ENCODE measurements around the gene HLA-DOA. TPM values are rescaled to one million over a fixed set of nuclear protein-coding genes. Genes with fewer than 3 reads are reported as not detected.

The HLA-DOA gene
- total RNA-seq, 1 experiment from 2014 or later = 0.14 TPM

DNA sequence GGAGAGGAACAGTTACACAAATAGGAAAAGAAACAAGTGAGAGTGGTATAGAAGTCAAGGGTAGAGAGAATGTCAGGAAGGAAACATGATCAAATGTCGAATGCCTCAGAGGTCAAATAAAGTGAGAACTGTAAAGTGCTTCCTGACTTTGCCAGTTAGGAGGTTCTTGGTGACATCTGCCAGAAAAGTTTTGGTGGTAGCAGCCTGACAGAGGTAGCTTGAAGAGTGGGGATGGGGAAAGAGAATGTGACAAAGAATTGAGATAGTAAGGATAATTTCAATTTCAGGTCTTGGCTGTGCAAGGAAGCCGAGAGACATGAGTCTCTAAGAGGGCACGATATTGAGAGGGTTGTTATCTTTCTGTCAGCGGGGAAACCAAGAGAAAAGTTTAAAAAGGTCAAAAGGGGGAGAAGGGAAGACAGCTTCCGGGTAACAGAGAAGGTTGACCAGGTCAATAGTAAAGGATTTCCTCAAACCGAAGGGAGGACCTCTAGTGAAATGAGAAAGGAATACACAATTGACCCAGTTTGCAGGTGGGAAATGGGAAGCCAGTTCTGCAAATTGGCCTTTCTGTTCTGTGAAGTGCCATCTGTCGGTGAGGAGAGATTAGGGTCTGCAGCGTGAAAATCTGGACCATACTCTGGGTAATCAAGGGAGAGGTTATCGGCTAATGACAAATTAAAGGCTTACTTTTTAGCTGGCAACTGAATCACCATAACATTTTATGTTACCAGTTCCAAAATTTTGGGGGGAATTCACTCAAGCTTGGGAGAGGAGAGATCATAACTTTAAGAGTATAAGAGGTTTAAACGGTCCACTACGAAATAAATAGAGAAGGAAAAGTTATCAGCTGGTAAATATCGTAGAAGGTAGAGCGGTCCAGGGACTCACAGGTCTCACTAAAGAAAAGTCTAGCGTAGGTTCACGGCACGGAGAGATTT, 42.0 kb downstream of the HLA-DOA start:
- peak; percentile 73 for DNase-seq (ENCODE audit: low spot score)

DNA sequence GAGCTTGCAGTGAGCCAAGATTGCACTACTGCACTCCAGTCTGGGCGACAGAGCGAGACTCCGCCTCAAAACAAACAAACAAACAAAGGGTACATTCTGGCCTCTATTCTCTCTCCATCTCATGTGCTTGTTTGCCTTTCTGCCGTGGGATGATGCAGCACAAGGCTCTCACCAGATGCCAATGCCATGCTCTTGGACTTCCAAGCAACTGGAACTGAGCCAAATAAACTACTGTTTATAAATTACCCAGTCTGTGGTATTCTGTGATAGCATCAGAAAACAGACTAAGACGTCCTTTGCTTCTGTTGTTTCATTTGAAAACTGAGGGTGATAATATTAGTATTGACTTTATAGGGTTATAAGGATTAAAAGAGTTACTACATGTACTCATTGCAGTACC, 44.6 kb downstream of the HLA-DOA start:
- peak; percentile 61 for DNase-seq (ENCODE audit: low spot score)

DNA sequence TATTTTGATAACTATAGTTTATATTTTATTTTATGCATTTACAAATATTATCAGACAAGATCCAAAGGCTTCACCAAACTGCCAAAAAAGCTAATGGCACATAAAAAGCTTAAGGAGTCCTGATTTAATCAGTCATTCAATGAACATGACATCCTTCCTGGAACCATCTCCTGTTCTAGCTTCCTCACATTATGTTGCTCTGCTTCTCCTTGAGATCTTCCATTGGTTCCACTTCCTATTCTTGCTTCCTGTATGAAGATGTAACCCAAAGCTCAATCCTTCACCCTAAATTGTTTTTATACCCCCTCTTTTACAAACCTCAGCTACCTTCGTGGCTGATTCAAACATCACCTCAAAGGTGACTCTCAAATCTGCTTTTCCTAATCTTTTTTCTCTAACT, 45.5 kb downstream of the HLA-DOA start:
- DNase-seq (ENCODE audit: low spot score) = no peak

DNA sequence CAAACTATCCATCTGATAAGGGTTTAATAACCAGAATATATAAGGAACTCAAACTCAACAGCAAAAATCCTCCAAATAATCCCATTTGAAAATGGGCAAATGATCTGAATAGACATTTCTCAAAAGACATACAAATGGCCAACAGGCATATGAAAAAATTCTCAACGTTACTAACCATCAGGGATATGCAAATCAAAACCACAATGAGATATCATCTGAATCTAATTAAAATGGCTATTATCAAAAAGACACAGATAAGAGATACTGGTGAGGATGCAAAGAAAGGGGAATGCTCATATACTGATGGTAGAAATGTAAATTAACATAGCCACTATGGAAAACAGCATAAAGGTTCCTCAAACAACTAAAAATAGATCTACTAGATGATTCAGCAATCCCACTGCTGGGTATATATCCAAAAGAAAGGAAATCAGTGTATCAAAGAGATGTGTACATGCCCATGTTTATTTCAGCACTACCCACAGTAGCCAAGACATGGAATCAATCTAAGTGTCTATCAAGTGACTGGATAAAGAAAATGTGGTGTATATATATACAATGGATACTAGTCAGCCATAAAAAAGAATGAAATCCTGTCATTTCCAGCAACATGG, 47.1 kb downstream of the HLA-DOA start:
- DNase-seq (ENCODE audit: low spot score) = no peak

DNA sequence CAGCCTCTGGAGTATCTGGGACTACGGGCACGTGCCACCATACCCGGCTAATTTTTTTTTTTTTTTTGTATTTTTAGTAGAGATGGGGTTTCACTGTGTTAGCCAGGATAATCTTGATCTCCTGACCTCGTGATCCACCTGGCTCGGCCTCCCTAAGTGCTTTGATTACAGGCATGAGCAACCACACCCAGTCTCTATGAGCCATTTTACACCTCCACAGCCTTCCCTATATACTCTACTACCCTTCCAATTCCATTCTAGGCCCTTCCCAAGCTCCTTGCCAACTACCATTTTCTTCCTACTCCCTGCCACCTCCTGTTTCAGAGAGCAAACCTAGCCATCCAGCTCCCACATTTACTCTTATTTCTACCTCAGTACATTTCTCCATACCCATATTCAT, 48.8 kb downstream of the HLA-DOA start:
- no peak for DNase-seq (ENCODE audit: low spot score)

DNA sequence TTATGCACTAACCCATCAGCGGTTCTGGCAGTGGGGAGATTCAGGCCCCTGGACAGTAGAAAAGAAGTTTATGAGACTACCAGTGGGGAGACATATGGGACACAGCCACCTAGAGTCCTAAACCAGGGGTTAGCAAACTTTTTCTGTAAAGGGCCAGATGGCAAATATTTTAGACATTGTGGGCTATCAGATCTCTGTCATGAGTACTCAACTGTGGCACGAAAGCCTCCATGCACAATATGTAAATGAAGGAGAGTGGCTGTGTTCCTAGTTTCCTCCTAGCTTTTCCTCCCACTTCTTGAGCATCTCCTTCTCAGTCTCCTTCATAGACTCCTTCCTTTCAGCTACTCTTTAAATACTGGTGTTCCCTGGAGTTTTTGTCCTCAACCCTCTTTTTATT, 53.2 kb downstream of the HLA-DOA start:
- no peak for DNase-seq (ENCODE audit: low spot score)

DNA sequence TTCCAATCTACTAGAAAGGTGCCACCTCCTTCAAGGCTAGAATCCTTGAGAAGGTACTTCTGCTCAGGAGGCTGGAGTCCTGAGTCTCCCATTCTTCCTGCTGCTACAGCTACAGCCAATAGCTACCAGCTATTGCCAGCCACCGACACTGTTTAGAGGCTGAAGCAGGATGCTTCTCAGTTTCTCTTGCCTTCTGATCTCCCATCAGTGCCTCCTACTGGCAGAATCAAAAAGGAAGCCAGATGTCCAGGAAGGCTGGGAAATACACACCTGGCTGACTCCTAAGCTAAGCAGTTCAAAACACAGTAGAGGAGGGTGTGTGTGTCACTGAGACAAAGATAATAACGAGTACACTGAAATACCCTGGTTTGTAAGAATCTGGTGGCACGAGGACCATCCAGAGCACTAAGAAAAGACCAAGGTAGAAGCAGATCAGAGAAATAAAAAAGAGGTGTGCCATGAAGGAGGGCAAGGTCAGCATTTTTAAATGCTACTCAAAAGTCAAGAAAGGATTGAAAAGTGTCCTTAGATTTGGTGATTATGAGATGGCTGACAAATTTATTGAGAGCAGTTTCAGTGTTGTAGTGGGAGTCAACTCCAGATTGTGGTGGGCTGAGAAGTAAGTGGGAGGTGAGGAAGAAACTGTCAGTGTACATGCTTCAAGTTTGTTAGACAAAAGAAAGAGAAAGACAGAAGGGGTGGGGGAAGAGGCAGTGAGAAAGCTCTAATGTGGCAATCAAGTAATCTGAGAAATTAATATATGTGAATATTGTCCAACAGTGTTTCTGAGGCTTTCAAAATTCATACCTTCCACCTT, 54.2 kb downstream of the HLA-DOA start:
- DNase-seq (ENCODE audit: low spot score) = peak; percentile 20

DNA sequence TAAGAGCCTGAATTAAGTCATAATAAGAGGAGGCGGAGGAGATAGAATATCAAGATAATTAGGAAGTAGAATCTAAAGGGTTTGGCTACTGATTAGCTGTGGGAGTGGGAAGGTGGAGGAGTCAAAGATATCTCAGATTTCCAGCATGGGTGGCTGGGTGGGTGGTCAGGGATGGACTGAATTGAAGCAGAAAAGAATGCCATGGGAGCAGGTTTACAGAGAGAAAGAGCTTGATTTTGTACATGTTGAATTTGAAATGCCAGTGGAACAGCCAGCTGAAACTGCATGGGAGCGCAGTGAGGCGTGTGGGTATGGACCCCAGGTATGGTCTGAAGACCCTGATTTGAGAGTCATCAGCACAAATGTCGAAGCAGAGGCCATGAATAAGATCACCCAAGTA, 55.1 kb downstream of the HLA-DOA start:
- no peak for DNase-seq (ENCODE audit: low spot score)

Other genes starting within 250 kb of the HLA-DOA start
- gene HLA-DQB2, start 246.1 kb downstream of the HLA-DOA start, total RNA-seq (2014; rRNA removed; shearing (Covaris generic)) = not detected in 2 replicates
- gene HLA-DOB, start 192.6 kb downstream of the HLA-DOA start, total RNA-seq (2014; rRNA removed; shearing (Covaris generic)) = not detected in 2 replicates
- 27.4 and 29.8 TPM in 2 replicates for gene TAP2, start 170.9 kb downstream of the HLA-DOA start, total RNA-seq (2014; rRNA removed; shearing (Covaris generic))
- 210 and 212 TPM in 2 replicates for gene PSMB8, start 165.5 kb downstream of the HLA-DOA start, total RNA-seq (2014; rRNA removed; shearing (Covaris generic))
- gene TAP1, start 155.9 kb downstream of the HLA-DOA start, total RNA-seq (2014; rRNA removed; shearing (Covaris generic)) = 60.9 and 66.1 TPM in 2 replicates
- gene PSMB9, start 155.4 kb downstream of the HLA-DOA start, total RNA-seq (2014; rRNA removed; shearing (Covaris generic)) = 120 and 150 TPM in 2 replicates
- 4.5 and 4.6 TPM in 2 replicates for gene HLA-DMB, start 68.6 kb downstream of the HLA-DOA start, total RNA-seq (2014; rRNA removed; shearing (Covaris generic))
- 10.3 and 13.0 TPM in 2 replicates for gene HLA-DMA, start 56.5 kb downstream of the HLA-DOA start, total RNA-seq (2014; rRNA removed; shearing (Covaris generic))
- gene BRD2, start 41.0 kb downstream of the HLA-DOA start, total RNA-seq (2014; rRNA removed; shearing (Covaris generic)) = 52.2 and 57.6 TPM in 2 replicates
- 5.2 and 5.4 TPM in 2 replicates for gene HLA-DPA1, start 64.1 kb upstream of the HLA-DOA start, total RNA-seq (2014; rRNA removed; shearing (Covaris generic))
- 25.4 and 47.3 TPM in 2 replicates for gene HLA-DPB1, start 66.4 kb upstream of the HLA-DOA start, total RNA-seq (2014; rRNA removed; shearing (Covaris generic))
- gene COL11A2, start 182.9 kb upstream of the HLA-DOA start, total RNA-seq (2014; rRNA removed; shearing (Covaris generic)) = 0.10 and 0.39 TPM in 2 replicates
- 7.8 and 8.3 TPM in 2 replicates for gene RXRB, start 191.1 kb upstream of the HLA-DOA start, total RNA-seq (2014; rRNA removed; shearing (Covaris generic))
- 64.8 and 69.5 TPM in 2 replicates for gene SLC39A7, start 191.3 kb upstream of the HLA-DOA start, total RNA-seq (2014; rRNA removed; shearing (Covaris generic))
- 1.2 and 5.6 TPM in 2 replicates for gene HSD17B8, start 195.1 kb upstream of the HLA-DOA start, total RNA-seq (2014; rRNA removed; shearing (Covaris generic))
- 26.9 and 29.3 TPM in 2 replicates for gene RING1, start 198.9 kb upstream of the HLA-DOA start, total RNA-seq (2014; rRNA removed; shearing (Covaris generic))